ENCODE data around the gene FRMPD2.

Gene FRMPD2

DNA sequence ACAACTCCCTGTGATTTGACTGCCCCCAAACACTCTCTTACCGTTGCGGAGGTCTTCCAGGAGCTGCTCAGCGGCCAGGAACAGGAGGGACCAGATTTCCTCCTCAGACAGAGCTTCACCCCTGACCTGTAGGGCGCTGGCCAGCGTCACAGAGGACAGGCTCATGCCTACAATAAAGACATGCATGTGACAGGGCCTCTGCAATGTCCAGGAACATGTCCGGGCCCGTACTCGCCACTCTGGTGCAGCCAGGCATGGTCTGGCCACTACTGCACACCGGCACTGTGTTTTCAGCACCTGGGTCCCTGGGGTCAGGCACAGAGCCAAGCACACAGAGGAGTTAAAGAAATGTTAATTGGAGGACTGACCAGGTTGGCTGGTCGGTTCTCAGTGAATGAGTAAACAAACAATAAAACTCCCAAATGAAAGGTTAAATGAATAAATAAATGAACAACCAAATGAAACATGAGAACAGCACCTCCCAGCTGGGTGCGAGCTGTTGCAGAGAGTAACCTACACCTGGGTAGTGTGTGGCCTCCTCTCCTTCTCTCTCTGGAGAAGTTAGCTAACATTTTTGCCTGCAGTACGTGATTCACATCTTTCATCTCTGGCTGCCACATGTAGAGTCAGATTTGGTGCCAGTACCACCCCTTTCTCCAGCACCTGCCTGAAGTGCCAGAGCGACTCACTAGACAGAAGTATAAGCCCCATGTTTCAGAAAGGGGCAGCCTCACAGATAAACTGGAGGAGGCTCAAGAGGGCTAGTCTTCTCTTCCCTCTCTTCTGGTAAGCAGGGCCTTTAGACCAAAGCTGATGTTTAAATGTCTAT is 22.8 kb downstream of the FRMPD2 start:
- Histone ChIP-seq H2AFZ (ENCODE audit: insufficient read depth, low read length, poor library complexity) (no peak overlapping the region), H3K4ac (ENCODE audit: low read depth, low read length) (peak overlapping the region; percentile 63), H3K23ac (ENCODE audit: low read length) (no peak overlapping the region), H3K36me3 (ENCODE audit: control insufficient read depth in 1 of 2, insufficient read depth in 2 of 2, low read length in 2 of 2) (no peaks in the 10 kb centered on the region), H3K27me3 (ENCODE audit: insufficient read depth, low read length) (no peaks in the 10 kb centered on the region), H2BK5ac (ENCODE audit: low read depth, low read length, poor library complexity) (peak overlapping the region; percentile 75), H3K4me3 (ENCODE audit: low read depth, low read length) (no peak overlapping the region), H4K12ac (ENCODE audit: low read depth, low read length) (no peak overlapping the region), H4K91ac (ENCODE audit: low read depth, low read length) (peak overlapping the region; percentile 99), H2BK12ac (ENCODE audit: low read length) (peak overlapping the region; percentile 97), H3K14ac (ENCODE audit: low read length) (peak overlapping the region; percentile 63), H3K4me1 (ENCODE audit: control insufficient read depth in 1 of 2, insufficient read depth in 2 of 2, low read length in 2 of 2) (peaks cover 45 to 51% of the 10 kb centered on the region in 2 experiments), H3K27ac (ENCODE audit: low read depth, low read length) (peak overlapping the region; percentile 83), H2BK120ac (ENCODE audit: insufficient read depth, low read length, poor library complexity) (peak overlapping the region; percentile 95), H4K8ac (ENCODE audit: low read depth, low read length) (peak overlapping the region; percentile 82), H3K79me1 (ENCODE audit: low read length) (peaks cover 21% of the 10 kb centered on the region), H3K79me2 (ENCODE audit: control insufficient read depth, insufficient read depth, low read length, poor library complexity) (peaks cover 4% of the 10 kb centered on the region), H3K9me3 (ENCODE audit: insufficient read depth, low read depth, low read length) (peaks cover 2% of the 10 kb centered on the region), H3K4me2 (ENCODE audit: low read length) (peak overlapping the region; percentile 24), H3K18ac (ENCODE audit: low read length) (peak overlapping the region; percentile 83), H3K9ac (ENCODE audit: low read length) (no peak overlapping the region), H2AK5ac (ENCODE audit: low read length) (peak overlapping the region; percentile 75)
- peak; percentile 14 for DNase-seq
- no CpG with 5 or more reads among the region's 13 CpGs for WGBS (ENCODE audit: extremely low coverage, insufficient coverage, insufficient read length)

DNA sequence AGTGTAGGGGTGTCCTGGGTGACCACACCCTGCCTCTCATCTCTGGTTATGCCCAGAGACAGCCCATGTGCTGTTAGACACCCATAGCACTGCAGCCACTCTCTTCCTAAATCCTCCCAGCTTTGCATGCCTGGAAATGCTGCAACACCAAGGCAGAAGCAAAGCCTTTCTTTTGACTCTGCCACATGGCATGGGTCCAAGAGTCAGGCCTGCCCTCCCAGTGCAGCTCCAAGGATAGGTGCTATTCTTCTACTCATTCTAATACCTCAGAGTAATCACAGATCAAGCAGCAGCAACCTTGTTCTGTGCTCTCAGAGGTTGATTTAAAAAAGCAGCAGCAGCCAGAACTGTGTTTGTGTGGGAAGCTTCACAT is 23.4 kb downstream of the FRMPD2 start:
- H3K9ac ChIP-seq (ENCODE audit: low read length), result no peak overlapping the region
- H3K14ac ChIP-seq (ENCODE audit: low read length), result peak overlapping the region; percentile 71
- H3K9me3 ChIP-seq (ENCODE audit: insufficient read depth, low read depth, low read length), result peaks cover 2% of the 10 kb centered on the region
- no peak overlapping the region for H4K12ac ChIP-seq (ENCODE audit: low read depth, low read length)
- no peaks in the 10 kb centered on the region for H3K27me3 ChIP-seq (ENCODE audit: insufficient read depth, low read length)
- peak overlapping the region; percentile 93 for H2BK12ac ChIP-seq (ENCODE audit: low read length)
- peaks cover 40 to 49% of the 10 kb centered on the region in 2 experiments for H3K4me1 ChIP-seq (ENCODE audit: control insufficient read depth in 1 of 2, insufficient read depth in 2 of 2, low read length in 2 of 2)
- peak overlapping the region; percentile 66 for H2BK5ac ChIP-seq (ENCODE audit: low read depth, low read length, poor library complexity)
- H2BK120ac ChIP-seq (ENCODE audit: insufficient read depth, low read length, poor library complexity), result peak overlapping the region; percentile 70
- no peaks in the 10 kb centered on the region for H3K36me3 ChIP-seq (ENCODE audit: control insufficient read depth in 1 of 2, insufficient read depth in 2 of 2, low read length in 2 of 2)
- no peak for DNase-seq
- H4K8ac ChIP-seq (ENCODE audit: low read depth, low read length), result peak overlapping the region; percentile 24
- H3K79me1 ChIP-seq (ENCODE audit: low read length), result peaks cover 21% of the 10 kb centered on the region
- H3K27ac ChIP-seq (ENCODE audit: low read depth, low read length), result peak overlapping the region; percentile 83
- H3K79me2 ChIP-seq (ENCODE audit: control insufficient read depth, insufficient read depth, low read length, poor library complexity), result peaks cover 4% of the 10 kb centered on the region
- H3K4me2 ChIP-seq (ENCODE audit: low read length), result peak overlapping the region; percentile 24
- peak overlapping the region; percentile 17 for H2AK5ac ChIP-seq (ENCODE audit: low read length)
- peak overlapping the region; percentile 84 for H3K18ac ChIP-seq (ENCODE audit: low read length)
- H4K91ac ChIP-seq (ENCODE audit: low read depth, low read length), result peak overlapping the region; percentile 86
- H3K4me3 ChIP-seq (ENCODE audit: low read depth, low read length), result no peak overlapping the region
- H3K23ac ChIP-seq (ENCODE audit: low read length), result no peak overlapping the region
- H2AFZ ChIP-seq (ENCODE audit: insufficient read depth, low read length, poor library complexity), result no peak overlapping the region
- peak overlapping the region; percentile 57 for H3K4ac ChIP-seq (ENCODE audit: low read depth, low read length)

DNA sequence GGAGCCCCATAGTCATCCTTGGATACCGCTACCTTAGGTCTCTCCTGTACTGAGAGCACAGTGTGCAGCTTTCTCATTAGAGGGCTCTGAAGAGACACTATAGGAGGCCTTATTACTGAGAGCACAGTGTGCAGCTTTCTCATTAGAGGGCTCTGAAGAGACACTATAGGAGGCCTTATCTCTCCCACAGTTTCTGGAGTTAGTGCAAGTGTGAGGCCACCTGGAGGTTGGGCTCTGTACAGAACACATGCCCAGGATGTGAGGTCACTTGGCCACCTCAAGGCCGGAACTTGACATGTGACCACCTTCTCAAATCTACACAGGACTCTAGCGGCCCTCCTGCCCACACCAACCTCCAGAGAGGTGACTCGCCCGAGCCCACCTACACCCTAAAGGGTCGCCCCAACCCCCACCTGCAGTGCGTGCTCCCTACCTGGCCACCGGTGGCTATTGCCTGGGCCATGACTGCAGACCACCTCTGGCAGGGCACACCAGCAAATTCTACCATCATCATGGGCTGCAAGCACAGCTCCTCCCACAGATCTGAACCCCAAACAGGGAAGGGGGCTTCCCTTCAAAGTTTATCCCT is 24.6 kb downstream of the FRMPD2 start:
- Histone ChIP-seq H3K27me3 (ENCODE audit: insufficient read depth, low read length) (no peaks in the 10 kb centered on the region), H3K9ac (ENCODE audit: low read length) (no peak overlapping the region), H3K79me1 (ENCODE audit: low read length) (peaks cover 19% of the 10 kb centered on the region), H3K4me3 (ENCODE audit: low read depth, low read length) (no peak overlapping the region), H3K4ac (ENCODE audit: low read depth, low read length) (no peak overlapping the region), H2AK5ac (ENCODE audit: low read length) (peak overlapping the region; percentile 19), H4K91ac (ENCODE audit: low read depth, low read length) (peak overlapping the region; percentile 86), H3K4me2 (ENCODE audit: low read length) (no peak overlapping the region), H3K14ac (ENCODE audit: low read length) (peak overlapping the region; percentile 56), H3K4me1 (ENCODE audit: control insufficient read depth in 1 of 2, insufficient read depth in 2 of 2, low read length in 2 of 2) (peaks cover 30 to 40% of the 10 kb centered on the region in 2 experiments), H4K8ac (ENCODE audit: low read depth, low read length) (no peak overlapping the region), H3K36me3 (ENCODE audit: control insufficient read depth in 1 of 2, insufficient read depth in 2 of 2, low read length in 2 of 2) (no peaks in the 10 kb centered on the region), H4K12ac (ENCODE audit: low read depth, low read length) (no peak overlapping the region), H3K9me3 (ENCODE audit: insufficient read depth, low read depth, low read length) (peaks cover 2% of the 10 kb centered on the region), H2BK120ac (ENCODE audit: insufficient read depth, low read length, poor library complexity) (peak overlapping the region; percentile 67), H2BK12ac (ENCODE audit: low read length) (peak overlapping the region; percentile 9), H3K18ac (ENCODE audit: low read length) (peak overlapping the region; percentile 62), H2BK5ac (ENCODE audit: low read depth, low read length, poor library complexity) (no peak overlapping the region), H3K79me2 (ENCODE audit: control insufficient read depth, insufficient read depth, low read length, poor library complexity) (peaks cover 4% of the 10 kb centered on the region), H2AFZ (ENCODE audit: insufficient read depth, low read length, poor library complexity) (no peak overlapping the region), H3K23ac (ENCODE audit: low read length) (no peak overlapping the region), H3K27ac (ENCODE audit: low read depth, low read length) (no peak overlapping the region)
- DNase-seq, result no peak
- WGBS (ENCODE audit: extremely low coverage, insufficient coverage, insufficient read length), result no CpG with 5 or more reads among the region's 8 CpGs

DNA sequence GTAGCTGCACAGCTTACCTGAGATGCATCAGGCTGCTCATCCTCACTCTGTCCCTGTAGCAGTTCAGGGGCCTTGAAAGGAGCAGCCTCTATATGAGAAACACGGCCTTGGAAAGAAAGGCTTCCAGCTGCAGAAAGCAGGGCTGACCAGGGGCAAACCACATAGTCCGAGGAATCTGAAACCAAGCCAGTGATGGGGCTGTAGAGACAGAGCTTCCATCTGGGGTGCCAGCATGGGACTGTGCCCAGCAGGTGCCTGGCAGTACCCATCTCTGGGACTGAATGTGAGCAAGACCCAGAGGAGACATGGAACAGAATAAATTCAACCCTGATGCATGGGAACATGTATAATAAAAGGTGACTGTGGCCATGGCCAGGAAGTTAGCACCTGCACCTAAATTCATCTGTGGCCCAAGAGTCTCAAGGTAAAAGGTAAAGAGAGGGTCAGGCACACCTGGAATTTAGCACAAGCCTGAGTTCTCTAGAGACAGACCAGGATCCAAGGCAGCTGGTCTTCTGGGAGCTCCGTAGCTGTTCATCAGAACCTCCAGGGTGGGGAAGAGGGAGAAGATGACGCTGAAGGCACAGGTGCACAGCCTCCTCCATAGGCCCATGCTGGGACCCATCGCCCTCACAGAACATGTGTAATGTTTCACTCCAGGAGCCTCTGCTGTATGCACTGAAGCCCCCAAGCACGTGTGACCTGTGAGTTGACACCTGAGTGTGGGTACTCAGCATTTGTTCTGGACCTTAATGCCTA is 25.3 kb downstream of the FRMPD2 start:
- Histone ChIP-seq H3K36me3 (ENCODE audit: control insufficient read depth in 1 of 2, insufficient read depth in 2 of 2, low read length in 2 of 2) (no peaks in the 10 kb centered on the region), H3K9me3 (ENCODE audit: insufficient read depth, low read depth, low read length) (peaks cover 2% of the 10 kb centered on the region), H4K12ac (ENCODE audit: low read depth, low read length) (no peak overlapping the region), H3K14ac (ENCODE audit: low read length) (no peak overlapping the region), H3K4me1 (ENCODE audit: control insufficient read depth in 1 of 2, insufficient read depth in 2 of 2, low read length in 2 of 2) (peaks cover 25 to 34% of the 10 kb centered on the region in 2 experiments), H2AK5ac (ENCODE audit: low read length) (no peak overlapping the region), H3K27me3 (ENCODE audit: insufficient read depth, low read length) (no peaks in the 10 kb centered on the region), H3K18ac (ENCODE audit: low read length) (no peak overlapping the region), H2BK5ac (ENCODE audit: low read depth, low read length, poor library complexity) (no peak overlapping the region), H3K23ac (ENCODE audit: low read length) (no peak overlapping the region), H4K8ac (ENCODE audit: low read depth, low read length) (no peak overlapping the region), H2AFZ (ENCODE audit: insufficient read depth, low read length, poor library complexity) (no peak overlapping the region), H4K91ac (ENCODE audit: low read depth, low read length) (no peak overlapping the region), H3K9ac (ENCODE audit: low read length) (no peak overlapping the region), H3K4me3 (ENCODE audit: low read depth, low read length) (no peak overlapping the region), H3K4me2 (ENCODE audit: low read length) (no peak overlapping the region), H3K79me1 (ENCODE audit: low read length) (peaks cover 19% of the 10 kb centered on the region), H3K79me2 (ENCODE audit: control insufficient read depth, insufficient read depth, low read length, poor library complexity) (peaks cover 4% of the 10 kb centered on the region), H3K4ac (ENCODE audit: low read depth, low read length) (no peak overlapping the region), H2BK120ac (ENCODE audit: insufficient read depth, low read length, poor library complexity) (peak overlapping the region; percentile 25), H3K27ac (ENCODE audit: low read depth, low read length) (no peak overlapping the region), H2BK12ac (ENCODE audit: low read length) (no peak overlapping the region)
- DNase-seq, result no peak
- WGBS (ENCODE audit: extremely low coverage, insufficient coverage, insufficient read length), result no CpG with 5 or more reads among the region's 6 CpGs

Measured in trophoblast cell (in vitro differentiated cells and primary cell).